Thymus (tissue), 11 donors: Measurements from ENCODE around the gene SCAF4. TPM values are rescaled to one million over a fixed set of nuclear protein-coding genes. Genes with fewer than 3 reads are reported as not detected.
"Not testable (repeated sequence)": the region's sequence is repeated elsewhere in the genome, so short reads cannot be mapped to it uniquely, and the experiment has no call there.

Experiments
- DNase-seq, 9 donors: peaks; one replicate each; pipeline ENCODE4 v3.0.0-alpha.2; 2013; ENCODE audit warnings: low spot score in 9 of 9, low read depth in 6 of 9, missing footprints in 1 of 9
- H3K27ac ChIP-seq, 2 donors: one replicate each; pipeline ENCODE4 v1.5.1; 2013; ENCODE audit warnings: control low read depth in 1 of 2, low read depth in 1 of 2, low read length in 1 of 2, mild to moderate bottlenecking in 1 of 2, moderate library complexity in 1 of 2
- H3K27me3 ChIP-seq, 2 donors: one replicate each; pipeline ENCODE4 v1.5.1; 2013; ENCODE audit warnings: low read length in 1 of 2; ENCODE audit not compliant: control insufficient read depth in 2 of 2, insufficient read depth in 1 of 2
- H3K36me3 ChIP-seq, 2 donors: one replicate each; pipeline ENCODE4 v1.5.1; 2013; ENCODE audit warnings: low read length in 1 of 2, mild to moderate bottlenecking in 1 of 2, moderate library complexity in 1 of 2; ENCODE audit not compliant: control insufficient read depth in 2 of 2, insufficient read depth in 2 of 2
- H3K4me1 ChIP-seq, 2 donors: one replicate each; pipeline ENCODE4 v1.5.1; 2013; ENCODE audit warnings: low read length in 2 of 2; ENCODE audit not compliant: control insufficient read depth in 2 of 2, insufficient read depth in 2 of 2
- H3K4me3 ChIP-seq, 2 donors: one replicate each; pipeline ENCODE4 v1.5.1; 2013; ENCODE audit warnings: low read length in 2 of 2, control low read depth in 1 of 2, mild to moderate bottlenecking in 1 of 2
- H3K9me3 ChIP-seq, 2 donors: one replicate each; pipeline ENCODE4 v1.5.1; 2013; ENCODE audit warnings: low read length in 1 of 2, mild to moderate bottlenecking in 1 of 2; ENCODE audit not compliant: control insufficient read depth in 2 of 2, insufficient read depth in 1 of 2
- whole genome bisulfite sequencing: extraction: QIAGEN DNeasy Blood & Tissue Kit; methylation state at CpG from one replicate; pipeline ENCODE4 v1.1.7; 2013; 5-methylcytosine and 5-hydroxymethylcytosine counted together
- polyA plus RNA-seq: library from polyadenylated mRNA; stranded (reverse); fragments of 200-250 nt; gene quantifications from one replicate; pipeline ENCODE4 v1.2.3, GENCODE V29; 2013
- total RNA-seq: library from RNA; stranded (reverse); fragments of 120-200 nt; gene quantifications from one replicate; pipeline ENCODE4 v1.2.4, GENCODE V29; 2013
- donor health status: healthy.

The SCAF4 gene
- total and polyA plus RNA-seq, 2 donors, result 5.2 to 17.3 TPM

DNA sequence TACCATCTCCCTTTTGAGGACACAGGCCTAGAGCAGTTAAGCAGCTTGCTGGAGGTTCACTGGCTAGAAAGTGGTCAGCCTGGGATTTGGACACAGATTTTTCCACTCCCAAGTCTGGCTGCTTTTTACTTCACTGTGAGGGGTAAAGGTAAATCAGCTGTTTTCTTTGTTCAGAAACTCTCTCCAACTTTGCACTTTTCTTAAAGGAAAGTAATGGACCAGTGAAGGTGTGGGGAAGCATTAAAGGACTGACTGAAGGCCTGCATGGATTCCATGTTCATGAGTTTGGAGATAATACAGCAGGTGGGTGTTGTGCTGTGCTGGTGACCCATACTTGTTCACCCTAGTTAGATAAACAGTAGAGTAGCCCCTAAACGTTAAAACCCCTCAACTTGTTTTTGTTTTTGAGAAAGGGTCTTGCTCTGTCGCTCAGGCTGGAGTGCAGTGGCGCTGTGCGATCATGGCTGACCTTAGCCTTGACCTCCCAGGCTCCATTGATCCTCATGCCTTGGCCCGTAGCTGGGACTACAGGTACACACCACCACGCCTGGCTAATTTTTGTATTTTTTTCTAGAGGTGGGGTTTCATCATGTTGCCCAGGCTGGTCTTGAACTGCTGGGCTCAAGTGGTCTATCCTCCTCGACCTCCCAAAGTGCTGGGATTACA lies 68.2 kb downstream of the SCAF4 start:
- no peak for DNase-seq
- H3K27me3 ChIP-seq, result no peaks in the 10 kb centered on the region
- 96% methylated on average over 7 of the region's 7 CpGs for WGBS
- H3K4me3 ChIP-seq, result no peak overlapping the region
- H3K4me1 ChIP-seq, result peaks cover 9 to 12% of the 10 kb centered on the region in 2 donors
- no peak overlapping the region for H3K27ac ChIP-seq
- no peaks in the 10 kb centered on the region for H3K9me3 ChIP-seq
- H3K36me3 ChIP-seq, result peaks cover 20 to 37% of the 10 kb centered on the region in 2 donors

DNA sequence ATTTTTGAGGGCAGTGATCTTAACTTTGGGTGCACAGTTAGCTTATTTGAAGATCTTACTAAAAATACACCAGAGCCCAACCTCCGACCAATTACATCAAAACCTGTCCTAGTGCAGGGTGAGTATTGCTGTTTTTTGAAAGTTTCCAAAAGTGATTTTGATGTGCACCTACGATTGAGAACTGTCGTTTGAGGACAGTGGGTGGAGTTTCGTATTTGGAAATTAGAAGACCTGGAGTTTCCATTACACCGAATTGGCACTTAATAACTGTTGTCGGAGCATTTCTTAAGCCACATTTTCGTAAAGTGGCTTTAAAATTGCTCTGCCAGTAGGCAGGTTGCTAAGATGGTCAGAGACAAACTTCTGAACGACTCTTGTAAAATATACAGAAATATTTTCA lies 71.3 kb downstream of the SCAF4 start:
- H3K27ac ChIP-seq, result peak overlapping the region in 1 of 2 donors; percentile 4
- H3K4me3 ChIP-seq, result peak overlapping the region; percentile 54 to 86
- H3K4me1 ChIP-seq, result peaks cover 9 to 14% of the 10 kb centered on the region in 2 donors
- peaks cover 13 to 17% of the 10 kb centered on the region in 2 donors for H3K36me3 ChIP-seq
- WGBS, result 57% methylated on average over 8 of the region's 8 CpGs
- H3K27me3 ChIP-seq, result no peaks in the 10 kb centered on the region
- DNase-seq, result no peak
- no peaks in the 10 kb centered on the region for H3K9me3 ChIP-seq

DNA sequence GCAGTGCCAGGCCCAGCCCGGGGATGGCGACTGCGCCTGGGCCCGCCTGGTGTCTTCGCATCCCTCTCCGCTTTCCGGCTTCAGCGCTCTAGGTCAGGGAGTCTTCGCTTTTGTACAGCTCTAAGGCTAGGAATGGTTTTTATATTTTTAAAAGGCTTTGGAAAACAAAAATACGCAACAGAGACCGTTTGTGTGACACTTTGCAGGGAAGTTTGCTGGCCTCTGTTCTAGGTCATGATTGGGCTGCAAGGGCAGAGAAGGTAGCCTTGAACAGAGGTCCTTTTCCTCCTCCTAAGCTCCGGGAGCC lies 71.7 kb downstream of the SCAF4 start:
- Histone ChIP-seq H3K9me3 (no peaks in the 10 kb centered on the region), H3K27ac (peak overlapping the region in 1 of 2 donors; percentile 4), H3K4me3 (peak overlapping the region; percentile 54 to 86), H3K36me3 (peaks cover 13 to 14% of the 10 kb centered on the region in 2 donors), H3K27me3 (no peaks in the 10 kb centered on the region), H3K4me1 (peaks cover 9 to 13% of the 10 kb centered on the region in 2 donors)
- 2% methylated on average over 12 of the region's 12 CpGs for WGBS
- peak in 2 of 9 donors; percentile 36 to 58 for DNase-seq

DNA sequence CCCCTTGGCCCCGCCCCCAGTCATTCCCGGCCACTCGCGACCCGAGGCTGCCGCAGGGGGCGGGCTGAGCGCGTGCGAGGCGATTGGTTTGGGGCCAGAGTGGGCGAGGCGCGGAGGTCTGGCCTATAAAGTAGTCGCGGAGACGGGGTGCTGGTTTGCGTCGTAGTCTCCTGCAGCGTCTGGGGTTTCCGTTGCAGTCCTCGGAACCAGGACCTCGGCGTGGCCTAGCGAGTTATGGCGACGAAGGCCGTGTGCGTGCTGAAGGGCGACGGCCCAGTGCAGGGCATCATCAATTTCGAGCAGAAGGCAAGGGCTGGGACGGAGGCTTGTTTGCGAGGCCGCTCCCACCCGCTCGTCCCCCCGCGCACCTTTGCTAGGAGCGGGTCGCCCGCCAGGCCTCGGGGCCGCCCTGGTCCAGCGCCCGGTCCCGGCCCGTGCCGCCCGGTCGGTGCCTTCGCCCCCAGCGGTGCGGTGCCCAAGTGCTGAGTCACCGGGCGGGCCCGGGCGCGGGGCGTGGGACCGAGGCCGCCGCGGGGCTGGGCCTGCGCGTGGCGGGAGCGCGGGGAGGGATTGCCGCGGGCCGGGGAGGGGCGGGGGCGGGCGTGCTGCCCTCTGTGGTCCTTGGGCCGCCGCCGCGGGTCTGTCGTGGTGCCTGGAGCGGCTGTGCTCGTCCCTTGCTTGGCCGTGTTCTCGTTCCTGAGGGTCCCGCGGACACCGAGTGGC lies 72.2 kb downstream of the SCAF4 start, which contains the start of gene SOD1:
Gene SOD1, plus strand, starts transcription at position 158 of the 723 bp plus-strand sequence. Its CDS starts 77 bp downstream, at position 235.
- peak in 8 of 9 donors; percentile 87 to 97 (median 92) for DNase-seq
- Histone ChIP-seq H3K27me3 (no peaks in the 10 kb centered on the region), H3K9me3 (no peaks in the 10 kb centered on the region), H3K4me3 (peak within 1 kb of the TSS; percentile 62 to 86), H3K4me1 (peaks cover 9 to 15% of the 10 kb centered on the region in 2 donors), H3K36me3 (peaks cover 13 to 14% of the 10 kb centered on the region in 2 donors), H3K27ac (peak within 1 kb of the TSS; percentile 76 to 85)
- 1% methylated on average over 86 of the region's 87 CpGs for WGBS

DNA sequence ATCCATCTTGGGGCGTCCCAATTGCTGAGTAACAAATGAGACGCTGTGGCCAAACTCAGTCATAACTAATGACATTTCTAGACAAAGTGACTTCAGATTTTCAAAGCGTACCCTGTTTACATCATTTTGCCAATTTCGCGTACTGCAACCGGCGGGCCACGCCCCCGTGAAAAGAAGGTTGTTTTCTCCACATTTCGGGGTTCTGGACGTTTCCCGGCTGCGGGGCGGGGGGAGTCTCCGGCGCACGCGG lies 72.7 kb downstream of the SCAF4 start:
- WGBS, result 2% methylated on average over 18 of the region's 18 CpGs
- H3K27me3 ChIP-seq, result no peaks in the 10 kb centered on the region
- peaks cover 11 to 13% of the 10 kb centered on the region in 2 donors for H3K36me3 ChIP-seq
- H3K27ac ChIP-seq, result peak overlapping the region in 1 of 2 donors; percentile 67
- peaks cover 9 to 15% of the 10 kb centered on the region in 2 donors for H3K4me1 ChIP-seq
- peaks cover 0 to 5% of the 10 kb centered on the region in 2 donors for H3K9me3 ChIP-seq
- peak overlapping the region; percentile 62 to 86 for H3K4me3 ChIP-seq
- peak in 1 of 9 donors; percentile 78 for DNase-seq

DNA sequence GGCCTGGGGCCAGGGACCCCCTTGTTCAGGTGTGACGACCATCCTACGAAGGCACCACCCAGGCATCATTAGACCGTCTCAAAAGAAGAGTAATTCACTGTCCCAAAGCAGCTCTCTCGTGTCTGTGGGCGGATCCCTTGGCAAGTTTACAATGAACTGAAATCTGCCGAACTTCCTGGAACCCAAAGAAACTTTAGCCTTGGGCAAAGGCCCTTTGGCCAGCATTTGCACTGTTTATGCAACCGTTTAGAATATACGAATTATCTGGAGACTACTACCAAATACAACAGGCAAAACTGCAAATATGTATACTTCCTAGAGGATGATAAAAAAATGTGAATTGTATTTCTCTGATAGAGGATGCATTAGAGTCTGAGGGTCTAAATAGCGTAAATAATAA lies 73.9 kb downstream of the SCAF4 start:
- 97% methylated on average over 9 of the region's 9 CpGs for whole genome bisulfite sequencing
- Histone ChIP-seq H3K4me1 (peaks cover 9 to 15% of the 10 kb centered on the region in 2 donors), H3K36me3 (peaks cover 3% of the 10 kb centered on the region in 2 donors)

DNA sequence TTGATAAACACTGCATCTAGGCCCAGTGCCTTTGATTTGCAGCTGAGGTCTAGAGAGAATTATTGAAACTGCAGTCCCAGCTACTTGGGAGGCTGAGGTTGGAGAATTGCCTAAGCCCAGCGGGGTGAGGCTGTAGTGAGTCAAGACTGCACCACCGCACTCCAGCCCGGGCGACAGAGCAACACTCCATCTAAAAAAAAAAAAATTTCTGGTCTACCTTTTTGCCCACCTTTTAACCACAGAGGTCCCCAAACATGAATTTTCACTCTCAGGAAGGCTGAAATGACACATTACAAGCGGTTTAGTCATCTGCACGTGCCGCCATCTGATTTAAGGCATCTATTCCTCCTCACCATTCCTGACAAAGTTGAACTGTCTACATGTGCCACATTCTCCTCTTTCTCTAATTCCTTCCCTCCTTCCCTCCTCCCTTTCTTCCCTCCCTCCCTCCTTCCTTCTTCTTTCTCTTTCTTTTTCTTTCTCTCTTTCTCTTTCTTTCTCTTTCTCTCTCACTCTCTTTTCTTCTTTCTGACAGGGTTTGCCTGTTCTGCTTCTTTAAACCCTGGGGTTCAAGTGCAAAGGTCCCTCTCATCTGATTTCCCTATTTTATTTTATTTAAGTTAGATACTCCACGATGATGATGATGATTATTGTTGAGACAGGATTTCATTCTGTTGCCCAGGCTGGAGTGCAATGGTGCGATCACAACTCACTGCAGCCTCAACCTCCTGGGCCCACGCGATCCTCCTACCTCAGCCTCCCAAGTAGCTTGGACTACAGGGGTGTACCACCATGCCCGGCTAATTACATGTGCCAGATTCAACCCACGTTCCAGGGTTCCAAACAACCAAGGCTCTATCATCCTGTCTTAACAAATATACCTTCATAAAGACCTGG lies 75.5 kb downstream of the SCAF4 start:
- H3K9me3 ChIP-seq, result peaks cover 0 to 6% of the 10 kb centered on the region in 2 donors
- H3K27me3 ChIP-seq, result no peaks in the 10 kb centered on the region
- H3K36me3 ChIP-seq, result peaks cover 0 to under 1% of the 10 kb centered on the region in 2 donors
- no peak for DNase-seq
- peaks cover 9 to 15% of the 10 kb centered on the region in 2 donors for H3K4me1 ChIP-seq
- H3K4me3 ChIP-seq, result no peak overlapping the region
- 96% methylated on average over 13 of the region's 13 CpGs for WGBS
- no peak overlapping the region for H3K27ac ChIP-seq

More for the DNA sequence above, 73.9 kb downstream of the SCAF4 start:
- no peak overlapping the region for H3K27ac ChIP-seq
- DNase-seq, result no peak
- H3K4me3 ChIP-seq, result no peak overlapping the region
- H3K9me3 ChIP-seq, result peaks cover 0 to 6% of the 10 kb centered on the region in 2 donors
- H3K27me3 ChIP-seq, result no peaks in the 10 kb centered on the region

DNA sequence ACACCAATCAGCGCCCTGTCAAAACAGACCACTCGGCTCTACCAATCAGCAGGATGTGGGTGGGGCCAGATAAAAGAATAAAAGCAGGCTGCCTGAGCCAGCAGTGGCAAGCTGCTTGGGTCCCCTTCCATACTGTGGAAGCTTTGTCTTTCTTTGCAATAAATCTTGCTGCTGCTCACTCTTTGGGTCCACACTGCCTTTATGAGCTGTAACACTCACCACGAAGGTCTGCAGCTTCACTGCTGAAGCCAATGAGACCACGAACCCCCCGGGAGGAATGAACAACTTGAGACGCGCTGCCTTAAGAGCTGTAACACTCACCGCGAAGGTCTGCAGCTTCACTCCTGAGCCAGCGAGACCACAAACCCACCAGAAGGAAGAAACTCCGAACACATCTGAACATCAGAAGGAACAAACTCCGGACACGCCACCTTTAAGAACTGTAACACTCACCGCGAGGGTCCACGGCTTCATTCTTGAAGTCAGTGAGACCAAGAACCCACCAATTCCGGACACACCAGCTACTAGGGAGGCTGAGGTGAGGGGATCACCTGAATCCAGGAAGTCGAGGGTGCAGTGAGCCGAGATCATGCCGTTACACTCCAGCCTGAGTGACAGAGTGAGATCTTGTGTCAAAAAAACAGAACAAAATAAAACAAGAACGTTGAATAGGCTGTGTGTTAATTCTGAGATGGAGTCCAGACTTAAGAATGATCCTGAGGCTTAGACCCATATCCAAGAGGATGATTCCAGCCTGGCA lies 76.9 kb downstream of the SCAF4 start:
- H3K27me3 ChIP-seq, H3K9me3 ChIP-seq, H3K27ac ChIP-seq, H3K36me3 ChIP-seq: not testable (repeated sequence)
- WGBS, result 19% methylated on average over 18 of the region's 21 CpGs
- Histone ChIP-seq H3K4me1 (peaks cover under 1 to 10% of the 10 kb centered on the region in 2 donors), H3K4me3 (peak overlapping the region in 1 of 2 donors; percentile 18)
- peak in 2 of 9 donors; percentile 35 to 60 for DNase-seq
